Hematopoietic multipotent progenitor cell treated with erythropoietin and hydrocortisone succinate and interleukin-3 and kit ligand, for 6 days (in vitro differentiated cells): ENCODE results near the gene AFDN.

Experiments
- DNase-seq: peaks from one replicate; pipeline ENCODE4 v3.0.0-alpha.2; 2015

Gene AFDN

GRCh38 chr6:167877994-167878779 is 51.5 kb downstream of the AFDN start:
- DNase-seq = no peak

- no peak for DNase-seq
Measured at GRCh38 chr6:167879612-167880011, 52.9 kb downstream of the AFDN start.

DNA sequence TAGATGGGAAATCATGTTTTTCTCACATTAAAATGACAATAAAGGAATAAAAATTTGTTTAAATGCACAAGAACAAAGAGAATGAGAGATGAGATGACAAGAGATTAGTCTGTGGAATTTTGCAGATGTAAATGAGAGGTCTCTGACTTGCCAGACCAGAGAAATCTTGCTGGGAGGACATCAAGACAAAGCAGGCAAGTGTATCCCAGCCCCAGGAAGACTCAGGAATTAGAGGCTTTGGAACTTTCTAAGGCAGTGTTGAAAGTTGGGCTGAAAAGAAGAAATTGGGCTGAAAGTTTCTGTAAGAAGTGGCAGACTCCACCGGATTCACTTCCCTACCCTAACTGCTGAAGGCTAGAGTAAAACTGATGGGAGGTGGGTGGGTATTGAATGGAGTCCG is 54.6 kb downstream of the AFDN start:
- no peak for DNase-seq

DNA sequence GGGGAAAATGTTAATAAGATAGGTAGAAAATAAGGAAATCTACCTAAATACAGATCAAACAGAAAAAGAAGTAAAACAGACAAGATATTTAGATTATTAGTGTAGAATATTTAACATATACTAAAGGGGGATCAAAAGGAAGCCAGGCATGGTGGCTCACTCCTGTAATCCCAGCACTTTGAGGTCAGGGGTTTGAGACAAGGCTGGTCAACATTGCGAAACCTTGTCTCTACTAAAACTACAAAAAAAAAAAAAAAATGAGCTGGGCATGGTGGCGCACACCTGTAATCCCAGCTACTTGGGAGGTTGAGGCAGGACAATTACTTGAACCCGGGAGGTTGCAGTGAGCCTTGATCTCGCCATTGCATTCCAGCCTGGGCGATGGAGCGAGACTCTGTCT is 55.5 kb downstream of the AFDN start:
- DNase-seq = no peak

GRCh38 chr6:167888098-167888497 is 61.4 kb downstream of the AFDN start:
- DNase-seq = no peak

GRCh38 chr6:167892835-167893815 is 66.4 kb downstream of the AFDN start:
- no peak for DNase-seq

DNA sequence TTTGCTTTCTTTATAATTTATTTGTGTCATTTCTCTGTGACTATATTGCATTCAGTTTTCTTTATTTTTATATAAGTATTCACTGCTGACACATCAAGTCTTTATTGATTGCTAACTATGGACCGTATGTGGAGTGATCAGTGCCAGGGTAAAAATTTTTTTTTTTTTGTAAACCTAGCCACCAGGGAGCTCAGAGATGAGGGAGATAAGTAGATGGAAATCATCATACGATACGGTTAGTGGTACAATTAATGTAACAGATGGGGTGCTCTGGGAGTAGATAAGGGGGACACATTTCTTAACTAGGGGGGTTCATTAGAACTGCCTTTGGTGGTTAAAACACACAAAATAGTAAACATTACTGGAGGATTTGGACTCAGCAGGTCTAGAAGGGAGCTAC is 68.3 kb downstream of the AFDN start:
- DNase-seq = no peak

- DNase-seq = no peak
Measured at GRCh38 chr6:167896648-167897047, 69.9 kb downstream of the AFDN start.

- peak; percentile 67 for DNase-seq
Measured at GRCh38 chr6:167898673-167899311, 72.1 kb downstream of the AFDN start.

DNA sequence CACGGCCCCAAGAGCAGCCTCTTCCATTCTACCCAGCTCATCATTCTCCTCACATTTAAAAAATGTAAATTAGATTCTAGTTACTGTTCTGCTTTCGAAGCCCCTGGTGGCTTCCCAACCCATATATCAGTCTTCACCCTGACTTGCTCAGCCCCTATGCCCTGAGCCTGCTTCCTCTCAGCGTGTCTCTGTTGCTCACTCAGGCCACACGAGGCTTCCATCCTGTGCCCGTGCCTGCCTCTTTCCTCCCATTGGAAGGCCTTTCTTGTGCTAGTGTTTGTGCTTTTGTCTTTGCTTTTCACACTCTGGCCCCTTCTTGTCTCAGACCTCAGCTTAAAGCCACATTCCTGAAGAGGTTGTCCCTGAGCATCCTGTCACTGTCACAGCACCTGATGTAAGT is 78.1 kb downstream of the AFDN start:
- no peak for DNase-seq

DNA sequence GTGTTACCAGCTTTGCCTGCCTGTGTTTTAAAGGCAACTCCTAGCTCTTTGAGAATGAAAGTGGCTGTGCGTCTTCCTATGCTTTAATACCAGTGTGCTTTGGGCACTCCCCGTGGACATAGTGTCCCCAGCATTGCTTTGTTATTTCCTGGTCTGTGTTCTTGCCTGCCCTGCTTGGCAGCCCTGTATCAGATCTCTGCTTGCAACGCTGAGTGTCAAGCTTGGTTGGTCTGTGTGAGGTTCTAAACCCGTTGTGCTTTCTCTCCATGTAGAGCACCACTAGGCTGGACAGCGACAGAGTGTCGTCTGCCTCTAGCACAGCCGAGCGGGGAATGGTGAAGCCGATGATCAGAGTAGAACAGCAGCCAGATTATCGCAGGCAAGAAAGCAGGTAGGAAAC is 80.2 kb downstream of the AFDN start:
- DNase-seq = no peak

DNA sequence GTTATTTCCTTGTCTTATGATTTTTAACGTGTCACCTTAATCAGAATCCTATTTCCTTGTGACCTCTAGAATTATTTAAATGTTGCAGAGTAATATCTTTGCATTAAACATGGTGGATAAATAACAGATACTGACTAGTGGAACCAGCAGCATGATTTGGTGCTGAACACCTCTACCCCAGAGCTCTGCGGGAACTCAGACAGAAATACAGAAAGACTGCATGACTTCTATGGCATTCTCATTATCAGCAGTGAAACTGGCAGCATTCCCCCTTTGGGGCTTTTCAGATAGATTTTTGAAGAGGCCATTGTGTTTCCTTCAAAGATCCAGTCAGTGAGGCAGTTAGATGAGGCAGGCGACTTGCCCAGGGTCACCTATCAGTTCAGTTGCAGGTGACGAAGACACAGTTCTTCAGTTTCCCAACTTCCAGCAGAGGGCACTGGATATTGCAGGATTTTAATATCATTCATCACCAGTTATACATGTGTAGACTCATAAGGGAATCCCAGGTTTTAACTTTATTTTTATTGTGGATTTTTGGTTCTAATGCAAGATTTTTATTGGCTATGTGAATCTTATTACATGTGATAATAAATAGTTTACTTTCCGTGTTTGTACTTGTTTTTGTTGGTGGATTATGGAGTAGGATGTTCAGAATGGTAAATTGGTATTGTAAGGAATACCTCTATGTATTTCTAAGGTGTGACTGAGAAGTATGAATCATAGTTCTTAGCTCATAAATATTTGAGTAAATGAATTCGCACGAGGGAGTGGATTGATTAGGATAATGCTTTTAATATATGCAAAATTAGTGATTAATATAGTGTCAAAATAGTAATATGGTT is 81.3 kb downstream of the AFDN start:
- DNase-seq = peak; percentile 28

GRCh38 chr6:167910007-167910406 is 83.3 kb downstream of the AFDN start:
- DNase-seq = no peak

DNA sequence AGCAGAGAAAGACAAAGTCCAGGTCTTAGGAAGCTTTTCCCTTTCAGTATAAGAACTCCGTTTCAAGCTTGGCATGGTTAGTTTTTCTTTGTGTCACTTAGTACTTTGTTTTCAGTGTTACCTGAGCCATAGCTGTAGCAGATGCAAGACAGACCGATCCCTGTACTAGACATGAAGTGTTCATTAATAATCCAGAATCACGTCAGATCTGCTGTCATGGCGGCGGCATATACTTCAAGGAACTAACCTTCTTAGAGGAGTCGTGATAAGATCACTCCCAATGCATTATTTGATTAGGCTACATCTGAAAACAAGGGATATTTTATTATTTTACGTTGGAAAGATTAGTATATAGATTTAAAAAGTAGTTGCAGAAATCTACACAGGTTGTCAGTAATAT is 83.9 kb downstream of the AFDN start:
- no peak for DNase-seq

DNA sequence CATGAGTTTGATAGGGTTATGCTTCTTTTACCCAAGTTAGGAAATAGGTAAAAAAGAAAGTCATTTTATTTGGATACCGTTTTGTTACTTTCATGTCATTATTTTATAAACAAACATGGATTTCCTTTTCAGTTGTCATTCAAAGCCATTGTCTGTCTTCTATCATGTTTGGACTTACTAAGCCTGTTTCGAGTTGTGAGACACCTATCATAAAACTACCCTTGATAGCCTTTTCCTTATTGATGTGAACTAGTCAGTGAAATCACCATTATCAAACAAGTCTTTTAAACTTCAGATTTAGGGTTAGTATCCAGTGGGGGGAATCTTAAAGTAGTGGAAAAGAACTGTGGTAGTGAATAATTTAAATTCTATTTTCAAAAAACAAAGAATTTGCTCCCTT is 85.8 kb downstream of the AFDN start:
- no peak for DNase-seq

DNA sequence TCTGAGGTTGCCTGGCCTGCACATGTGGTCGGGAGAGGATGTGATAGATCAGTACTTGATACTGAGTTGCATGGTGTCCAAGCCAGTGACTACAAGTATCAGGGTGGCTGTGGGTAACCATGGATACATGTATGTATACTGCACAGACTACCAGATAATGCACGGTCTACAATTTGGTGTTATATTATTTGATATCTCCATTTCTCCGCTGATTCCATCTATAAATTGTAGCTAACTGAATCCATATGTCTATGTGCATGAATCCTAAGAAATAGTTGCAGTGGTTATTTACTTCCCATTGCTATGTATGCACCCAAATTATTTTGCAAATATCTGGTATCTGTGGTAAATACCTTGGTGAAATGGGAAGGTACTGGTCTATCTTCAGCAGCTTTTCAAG is 87.0 kb downstream of the AFDN start:
- DNase-seq = no peak

DNA sequence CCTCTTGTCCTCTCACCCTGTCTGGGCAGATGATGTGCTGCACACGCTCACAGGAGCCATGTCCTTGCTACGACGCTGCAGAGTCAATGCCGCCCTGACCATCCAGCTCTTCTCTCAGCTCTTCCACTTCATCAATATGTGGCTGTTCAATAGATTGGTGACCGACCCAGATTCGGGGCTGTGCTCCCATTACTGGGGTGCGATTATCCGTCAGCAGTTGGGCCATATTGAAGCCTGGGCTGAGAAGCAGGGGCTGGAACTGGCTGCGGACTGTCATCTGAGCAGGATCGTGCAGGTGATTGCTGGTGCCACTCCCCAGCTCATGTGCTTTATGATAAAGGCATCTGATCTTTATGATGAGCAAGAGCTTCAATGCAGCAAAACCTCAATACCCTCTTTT is 88.4 kb downstream of the AFDN start:
- DNase-seq = no peak

GRCh38 chr6:167917551-167918154 is 90.9 kb downstream of the AFDN start:
- DNase-seq = no peak

- no peak for DNase-seq
Measured at GRCh38 chr6:167918548-167919278, 92.0 kb downstream of the AFDN start.

DNA sequence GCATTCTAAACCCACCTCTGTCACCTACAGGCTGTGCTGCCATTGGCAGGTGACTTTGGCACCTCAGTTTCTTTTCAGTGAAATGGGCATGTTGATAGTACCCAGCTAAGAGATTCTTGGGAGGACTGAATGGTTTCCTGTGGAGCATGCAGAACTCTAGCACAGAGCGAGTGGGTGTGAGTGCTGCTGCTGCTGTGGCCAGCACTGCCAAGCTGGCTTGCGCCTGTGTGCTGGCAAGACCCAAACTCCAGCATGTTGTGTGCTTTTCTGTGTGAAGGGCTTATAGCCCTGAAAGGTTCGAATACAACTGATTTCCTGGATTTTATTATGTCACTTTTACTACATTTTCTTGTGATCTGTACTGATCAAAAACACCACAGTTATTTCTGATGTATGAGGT is 92.6 kb downstream of the AFDN start:
- DNase-seq = no peak

- no peak for DNase-seq
Measured at GRCh38 chr6:167920165-167920564, 93.5 kb downstream of the AFDN start.
